Adrenal gland (tissue), 5 donors: ENCODE data around the gene SEPTIN14.

Source experiments
- POLR2A ChIP-seq, 2 donors: fragments of 450-650 bp; IDR thresholded peaks; one replicate each; pipeline ENCODE4 v1.6.1; 2017; ENCODE audit warnings: antibody characterized with exemption in 2 of 2, mild to moderate bottlenecking in 2 of 2, moderate library complexity in 1 of 2
- TF ChIP-seq, protein P1 (sequence below), 6 experiments: fragments of 450-650 bp in 4 of 6; fragments of 200-600 bp in 2 of 6; sonication (generic) in 1 of 6; IDR thresholded peaks; 1 replicate in 5 of 6; 2 replicates in 1 of 6; pipeline versions ENCODE4 v1.5.1 to v1.8.0; 2016 to 2021; ENCODE audit warnings: antibody characterized with exemption in 6 of 6, mild to moderate bottlenecking in 2 of 6, moderate library complexity in 1 of 6
- donor health status: DM: no; HTN: no; CAD: no.

DNA sequence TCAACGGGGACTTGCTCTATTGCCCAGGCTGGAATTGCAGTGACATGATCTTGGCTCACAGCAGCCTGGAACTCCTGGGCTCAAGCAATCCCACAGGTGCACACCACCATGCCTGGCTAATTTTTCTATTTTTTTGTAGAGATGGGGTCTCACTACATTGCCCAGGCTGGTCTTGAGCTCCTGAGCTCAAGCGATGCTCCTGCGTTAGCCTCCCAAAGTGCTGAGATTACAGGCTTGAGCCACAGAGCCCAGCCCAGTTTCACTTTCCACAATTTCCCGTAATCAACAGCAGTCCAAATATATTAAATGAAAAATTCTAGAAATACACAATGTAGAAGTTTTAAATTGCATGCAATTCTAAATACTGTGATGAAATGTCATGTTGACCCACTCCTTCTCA lies 24.0 kb downstream of the SEPTIN14 start:
- TF ChIP-seq, protein P1, sequence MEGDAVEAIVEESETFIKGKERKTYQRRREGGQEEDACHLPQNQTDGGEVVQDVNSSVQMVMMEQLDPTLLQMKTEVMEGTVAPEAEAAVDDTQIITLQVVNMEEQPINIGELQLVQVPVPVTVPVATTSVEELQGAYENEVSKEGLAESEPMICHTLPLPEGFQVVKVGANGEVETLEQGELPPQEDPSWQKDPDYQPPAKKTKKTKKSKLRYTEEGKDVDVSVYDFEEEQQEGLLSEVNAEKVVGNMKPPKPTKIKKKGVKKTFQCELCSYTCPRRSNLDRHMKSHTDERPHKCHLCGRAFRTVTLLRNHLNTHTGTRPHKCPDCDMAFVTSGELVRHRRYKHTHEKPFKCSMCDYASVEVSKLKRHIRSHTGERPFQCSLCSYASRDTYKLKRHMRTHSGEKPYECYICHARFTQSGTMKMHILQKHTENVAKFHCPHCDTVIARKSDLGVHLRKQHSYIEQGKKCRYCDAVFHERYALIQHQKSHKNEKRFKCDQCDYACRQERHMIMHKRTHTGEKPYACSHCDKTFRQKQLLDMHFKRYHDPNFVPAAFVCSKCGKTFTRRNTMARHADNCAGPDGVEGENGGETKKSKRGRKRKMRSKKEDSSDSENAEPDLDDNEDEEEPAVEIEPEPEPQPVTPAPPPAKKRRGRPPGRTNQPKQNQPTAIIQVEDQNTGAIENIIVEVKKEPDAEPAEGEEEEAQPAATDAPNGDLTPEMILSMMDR (IDR thresholded peaks at IDR 0.05): no peak
- no peak for TF ChIP-seq POLR2A (IDR thresholded peaks at IDR 0.05)
